Tibial artery (tissue), 4 donors: ENCODE results near the gene RIPOR3.
A peak's percentile ranks its signal among the peaks of the same experiment; 100 is the strongest.
"Not testable (repeated sequence)": the region's sequence is repeated elsewhere in the genome, so short reads cannot be mapped to it uniquely, and the experiment has no call there.

ENCODE experiments used
- DNase-seq, 2 donors: peaks; one replicate each; pipeline ENCODE4 v3.0.0-alpha.2; 2019
- H3K27ac ChIP-seq, 2 donors: fragments of 200-600 bp; sonication (generic) in 1 of 2; 1 replicate in 1 of 2; 2 replicates in 1 of 2; pipeline ENCODE4 v1.5.1; 2018 to 2019; ENCODE audit warnings: mild to moderate bottlenecking in 1 of 2
- H3K27me3 ChIP-seq, 2 donors: fragments of 200-600 bp; sonication (generic) in 1 of 2; one replicate each; pipeline versions ENCODE4 v1.5.1 to v1.6.0; 2016 to 2019
- H3K36me3 ChIP-seq, 3 donors: fragments of 200-600 bp; sonication (generic) in 2 of 3; one replicate each; pipeline ENCODE4 v1.5.1; 2016 to 2019; ENCODE audit warnings: mild to moderate bottlenecking in 2 of 3
- H3K4me1 ChIP-seq, 4 donors: fragments of 200-600 bp; sonication (generic) in 2 of 4; 1 replicate in 3 of 4; 2 replicates in 1 of 4; pipeline ENCODE4 v1.5.1; 2016 to 2019
- H3K4me3 ChIP-seq, 2 donors: fragments of 200-600 bp; sonication (generic) in 1 of 2; 1 replicate in 1 of 2; 2 replicates in 1 of 2; pipeline ENCODE4 v1.5.1; 2018 to 2019; ENCODE audit warnings: mild to moderate bottlenecking in 2 of 2
- H3K9me3 ChIP-seq, 3 donors: fragments of 200-600 bp; sonication (generic) in 1 of 3; one replicate each; pipeline ENCODE4 v1.5.1; 2016 to 2019
- CTCF ChIP-seq, 2 experiments: fragments of 200-600 bp in 1 of 2; fragments of 450-650 bp in 1 of 2; IDR thresholded peaks; one replicate each; pipeline ENCODE4 v1.5.1; 2017 to 2019; ENCODE audit warnings: antibody characterized with exemption in 2 of 2, mild to moderate bottlenecking in 1 of 2, moderate library complexity in 1 of 2
- intact Hi-C: fragments of 100-400 bp; cut with DNase I; formaldehyde crosslinking; loops from one replicate; pipeline ENCODE4 v1.15.0; 2023; ENCODE audit warnings: low total_unique reads

Gene RIPOR3

GRCh38 chr20:50572938-50573777 is 118.2 kb downstream of the RIPOR3 start:
- no peaks in the 10 kb centered on the region for H3K9me3 ChIP-seq
- no peaks in the 10 kb centered on the region for H3K27me3 ChIP-seq
- DNase-seq, result peak; percentile 84 to 94
- peaks cover 0 to 41% (median 15%) of the 10 kb centered on the region in 4 donors for H3K4me1 ChIP-seq
- H3K36me3 ChIP-seq, result peaks cover 33 to 59% (median 54%) of the 10 kb centered on the region in 3 donors
- H3K4me3 ChIP-seq, result no peak overlapping the region
- intact Hi-C loops, result no loop called here
- TF ChIP-seq CTCF (IDR thresholded peaks at IDR 0.05), result no peak
- H3K27ac ChIP-seq, result peak overlapping the region; percentile 69 to 74

DNA sequence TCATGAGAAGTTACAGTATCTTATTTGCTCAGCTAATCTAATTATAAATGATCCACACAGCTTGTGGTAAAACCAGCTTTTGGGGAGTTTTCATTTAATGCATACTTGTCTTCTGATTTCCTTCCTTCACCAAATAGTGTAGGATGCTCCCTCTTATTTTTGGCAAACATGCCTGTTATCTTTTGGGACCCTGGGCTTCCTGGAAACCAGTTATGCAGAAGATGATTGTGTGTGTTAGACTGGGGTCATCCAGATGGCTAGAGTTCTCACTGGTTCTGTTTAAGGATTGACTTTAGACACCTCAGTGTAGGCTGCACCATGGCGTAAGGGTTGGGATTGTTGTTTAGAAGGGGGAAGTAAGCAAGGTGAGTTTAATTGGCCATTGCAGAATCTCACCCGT is 119.9 kb downstream of the RIPOR3 start:
- no peak for DNase-seq
- Histone ChIP-seq H3K27me3 (no peaks in the 10 kb centered on the region), H3K27ac (peak overlapping the region in 1 of 2 donors; percentile 74), H3K9me3 (no peaks in the 10 kb centered on the region), H3K4me1 (peaks cover 0 to 41% (median 15%) of the 10 kb centered on the region in 4 donors), H3K4me3 (no peak overlapping the region), H3K36me3 (peaks cover 29 to 57% (median 46%) of the 10 kb centered on the region in 3 donors)
- TF ChIP-seq CTCF (IDR thresholded peaks at IDR 0.05), result no peak
- intact Hi-C loops, result no loop called here

GRCh38 chr20:50569864-50570836 is 121.2 kb downstream of the RIPOR3 start:
- Histone ChIP-seq H3K4me3 (no peak overlapping the region), H3K9me3 (no peaks in the 10 kb centered on the region), H3K27me3 (no peaks in the 10 kb centered on the region), H3K27ac (peak overlapping the region in 1 of 2 donors; percentile 7), H3K36me3 (peaks cover 29 to 54% (median 49%) of the 10 kb centered on the region in 3 donors), H3K4me1 (peaks cover 0 to 33% (median 15%) of the 10 kb centered on the region in 4 donors)
- no peak for TF ChIP-seq CTCF (IDR thresholded peaks at IDR 0.05)
- intact Hi-C loops, result no loop called here
- DNase-seq, result no peak

DNA sequence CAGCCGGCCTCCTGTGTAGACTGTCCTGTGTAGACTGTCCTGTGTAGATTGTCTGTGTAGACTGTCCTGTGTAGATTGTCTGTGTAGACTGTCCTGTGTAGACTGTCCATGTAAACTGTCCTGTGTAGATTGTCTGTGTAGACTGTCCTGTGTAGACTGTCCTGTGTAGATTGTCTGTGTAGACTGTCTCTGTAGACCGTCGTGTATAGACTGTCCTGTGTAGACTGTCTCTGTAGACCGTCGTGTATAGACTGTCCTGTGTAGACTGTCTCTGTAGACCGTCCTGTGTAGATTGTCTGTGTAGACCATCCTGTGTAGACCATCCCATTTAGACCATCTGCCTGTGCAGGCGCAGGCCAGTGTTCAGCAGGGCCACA is 121.9 kb downstream of the RIPOR3 start:
- H3K4me1 ChIP-seq, result peaks cover 0 to 33% (median 15%) of the 10 kb centered on the region in 4 donors
- H3K36me3 ChIP-seq, result peaks cover 25 to 49% (median 42%) of the 10 kb centered on the region in 3 donors
- H3K4me3 ChIP-seq, H3K27ac ChIP-seq, DNase-seq, H3K9me3 ChIP-seq, H3K27me3 ChIP-seq, intact Hi-C loops: not testable (repeated sequence)

DNA sequence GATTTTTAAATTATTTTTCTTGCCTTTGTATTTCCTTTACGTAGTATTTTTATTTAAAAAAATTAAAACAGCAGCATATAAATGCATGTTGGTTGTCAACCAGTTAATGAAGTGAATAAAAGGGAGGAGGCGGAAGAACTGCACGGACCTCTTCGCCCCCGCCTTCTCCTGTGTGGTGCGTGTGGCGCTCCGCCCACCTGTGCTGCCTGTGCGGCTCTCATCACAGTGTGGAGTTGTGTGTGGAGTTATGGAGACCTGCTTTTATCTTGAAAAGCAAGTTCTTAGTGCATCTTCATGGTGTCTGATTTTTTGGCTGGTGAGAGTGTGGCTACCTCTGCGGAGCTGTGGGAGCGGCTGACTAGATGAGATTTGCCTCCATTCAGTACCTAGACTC is 122.8 kb downstream of the RIPOR3 start:
- intact Hi-C loops, result no loop called here
- Histone ChIP-seq H3K36me3 (peaks cover 20 to 44% (median 35%) of the 10 kb centered on the region in 3 donors), H3K4me1 (peaks cover 0 to 26% (median 13%) of the 10 kb centered on the region in 4 donors)

More for the DNA sequence above, 122.8 kb downstream of the RIPOR3 start:
- H3K9me3 ChIP-seq, result no peaks in the 10 kb centered on the region
- H3K27me3 ChIP-seq, result no peaks in the 10 kb centered on the region
- DNase-seq, result no peak
- H3K27ac ChIP-seq, result no peak overlapping the region
- no peak overlapping the region for H3K4me3 ChIP-seq
- TF ChIP-seq CTCF (IDR thresholded peaks at IDR 0.05), result no peak
